Kidney epithelial cell (primary cell): ENCODE data around the gene KLHL29. TPM values are rescaled to one million over a fixed set of nuclear protein-coding genes. Genes with fewer than 3 reads are reported as not detected.

Experiments
- DNase-seq: peaks from one replicate; pipeline ENCODE4 v3.0.0-alpha.2; 2010; ENCODE audit warnings: low read depth
- H3K27me3 ChIP-seq: 2 replicates; pipeline ENCODE4 v1.6.0; 2011; ENCODE audit warnings: low read length; ENCODE audit not compliant: control insufficient read depth, insufficient read depth
- H3K36me3 ChIP-seq: 2 replicates; pipeline ENCODE4 v1.5.1; 2011; ENCODE audit warnings: low read length; ENCODE audit not compliant: control insufficient read depth, insufficient read depth
- H3K4me3 ChIP-seq: 2 replicates; pipeline ENCODE4 v1.5.1; 2011; ENCODE audit warnings: low read depth, mild to moderate bottlenecking, control low read depth, low read length
- total RNA-seq: library from RNA; depleted of rRNA; stranded (reverse); fragments of >200 nt; gene quantifications from 2 replicates; pipeline ENCODE4 v1.2.3, GENCODE V29; 2015
- TF ChIP-seq, protein P1 (sequence below): IDR thresholded peaks from 2 replicates; pipeline ENCODE4 v1.5.1; 2011; ENCODE audit warnings: mild to moderate bottlenecking, moderate library complexity, low read length, control low read depth, inconsistent platforms; ENCODE audit not compliant: insufficient read depth, poor library complexity, severe bottlenecking

The KLHL29 gene
- total RNA-seq, 1 donor from 2014 or later, result 12.4 TPM

DNA sequence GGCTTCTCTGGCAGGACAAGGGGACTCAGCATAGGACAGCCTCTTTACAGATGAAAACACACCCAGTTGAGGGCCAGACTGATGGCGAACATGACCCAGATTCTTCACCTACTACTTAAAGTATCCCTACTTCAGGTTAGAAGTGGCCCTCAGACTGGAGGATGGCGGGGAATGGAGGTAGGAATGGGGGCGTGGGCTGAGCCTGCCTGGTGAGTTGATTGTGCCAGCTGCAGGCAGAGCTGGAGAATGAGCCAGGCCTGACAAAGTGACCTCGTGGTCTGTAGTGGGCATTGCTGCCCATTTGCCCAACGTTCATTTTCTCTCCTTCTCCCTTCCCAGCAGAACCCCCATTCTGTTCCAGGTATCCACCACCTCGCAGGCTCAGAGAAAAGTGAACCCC, 186.1 kb downstream of the KLHL29 start:
- TF ChIP-seq, protein P1, sequence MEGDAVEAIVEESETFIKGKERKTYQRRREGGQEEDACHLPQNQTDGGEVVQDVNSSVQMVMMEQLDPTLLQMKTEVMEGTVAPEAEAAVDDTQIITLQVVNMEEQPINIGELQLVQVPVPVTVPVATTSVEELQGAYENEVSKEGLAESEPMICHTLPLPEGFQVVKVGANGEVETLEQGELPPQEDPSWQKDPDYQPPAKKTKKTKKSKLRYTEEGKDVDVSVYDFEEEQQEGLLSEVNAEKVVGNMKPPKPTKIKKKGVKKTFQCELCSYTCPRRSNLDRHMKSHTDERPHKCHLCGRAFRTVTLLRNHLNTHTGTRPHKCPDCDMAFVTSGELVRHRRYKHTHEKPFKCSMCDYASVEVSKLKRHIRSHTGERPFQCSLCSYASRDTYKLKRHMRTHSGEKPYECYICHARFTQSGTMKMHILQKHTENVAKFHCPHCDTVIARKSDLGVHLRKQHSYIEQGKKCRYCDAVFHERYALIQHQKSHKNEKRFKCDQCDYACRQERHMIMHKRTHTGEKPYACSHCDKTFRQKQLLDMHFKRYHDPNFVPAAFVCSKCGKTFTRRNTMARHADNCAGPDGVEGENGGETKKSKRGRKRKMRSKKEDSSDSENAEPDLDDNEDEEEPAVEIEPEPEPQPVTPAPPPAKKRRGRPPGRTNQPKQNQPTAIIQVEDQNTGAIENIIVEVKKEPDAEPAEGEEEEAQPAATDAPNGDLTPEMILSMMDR, result no peak
- no peaks in the 10 kb centered on the region for H3K27me3 ChIP-seq
- no peak for DNase-seq
- no peak overlapping the region for H3K4me3 ChIP-seq
- no peaks in the 10 kb centered on the region for H3K36me3 ChIP-seq

DNA sequence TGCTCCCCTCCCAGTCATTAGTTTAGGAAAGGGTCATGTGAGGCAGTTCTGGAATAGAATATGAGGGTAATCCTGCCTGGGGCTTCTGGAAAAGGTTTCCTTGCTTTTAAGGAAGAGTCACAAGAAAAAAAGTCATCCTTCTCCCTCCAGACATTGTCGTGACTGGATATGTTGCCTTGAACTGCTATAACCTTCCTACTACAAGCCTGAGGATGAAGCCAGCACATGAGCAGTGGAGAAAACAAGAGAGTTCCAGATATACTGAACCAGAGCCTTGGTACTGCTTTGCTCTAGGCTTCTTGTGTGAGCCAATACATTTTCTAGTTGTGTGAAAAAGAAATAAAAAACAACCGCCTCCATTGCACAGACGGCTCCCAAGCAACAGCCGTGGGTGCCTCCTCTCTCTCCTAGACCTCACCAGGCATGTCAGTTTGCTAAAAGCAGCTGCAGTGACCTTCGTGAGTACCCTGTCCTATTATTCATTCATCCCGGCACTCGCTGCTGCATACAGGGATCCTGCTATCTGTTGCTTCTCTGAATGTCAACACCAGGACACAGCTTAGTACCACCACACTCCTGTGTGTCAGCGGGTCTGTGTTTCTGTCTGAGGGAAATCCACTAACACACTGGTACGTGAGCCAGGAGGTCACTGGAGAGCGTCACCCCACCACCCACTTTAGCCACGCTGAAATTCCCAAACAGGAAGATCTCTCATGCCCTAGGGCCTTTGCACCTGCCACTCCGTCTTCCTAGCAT, 186.7 kb downstream of the KLHL29 start:
- TF ChIP-seq, protein P1, result no peak
- Histone ChIP-seq H3K36me3 (no peaks in the 10 kb centered on the region), H3K27me3 (no peaks in the 10 kb centered on the region), H3K4me3 (no peak overlapping the region)
- DNase-seq, result no peak

DNA sequence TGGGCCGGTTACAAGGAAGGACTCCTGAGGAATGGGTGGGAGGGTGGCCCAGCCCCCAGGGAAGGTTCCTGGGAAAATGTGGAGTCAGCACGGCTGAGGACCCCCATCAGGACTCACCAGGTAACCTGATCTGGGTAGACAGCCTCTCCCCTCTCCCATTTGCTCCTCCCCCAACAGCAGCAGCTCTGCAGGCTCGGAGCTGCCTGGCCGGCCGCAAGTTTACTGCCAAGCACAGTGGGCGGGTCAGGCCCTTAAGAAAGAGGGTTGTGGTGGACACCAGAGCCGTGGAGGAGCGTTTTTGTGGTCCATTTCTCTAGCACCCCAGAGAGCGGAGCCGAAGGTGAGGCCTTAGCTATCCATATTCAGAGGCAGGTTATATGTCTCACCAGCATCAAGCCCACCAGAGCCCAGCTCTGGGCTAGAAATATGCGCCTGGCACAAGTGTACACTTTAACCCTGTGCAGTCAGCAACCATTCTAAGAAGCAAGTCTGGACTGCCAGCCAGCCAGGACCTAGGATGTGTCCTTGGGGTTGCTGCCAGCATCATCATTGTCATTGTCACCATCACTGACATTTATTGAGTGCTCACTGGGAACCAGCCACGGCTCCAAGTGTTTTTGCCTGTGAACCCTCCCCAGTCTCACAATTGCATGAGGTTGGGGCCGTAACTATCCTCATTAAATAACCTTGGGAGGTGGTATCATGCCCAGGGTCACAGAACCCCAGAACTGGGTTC, 190.1 kb downstream of the KLHL29 start:
- Histone ChIP-seq H3K27me3 (no peaks in the 10 kb centered on the region), H3K4me3 (no peak overlapping the region), H3K36me3 (no peaks in the 10 kb centered on the region)
- TF ChIP-seq, protein P1, result no peak
- DNase-seq, result no peak

DNA sequence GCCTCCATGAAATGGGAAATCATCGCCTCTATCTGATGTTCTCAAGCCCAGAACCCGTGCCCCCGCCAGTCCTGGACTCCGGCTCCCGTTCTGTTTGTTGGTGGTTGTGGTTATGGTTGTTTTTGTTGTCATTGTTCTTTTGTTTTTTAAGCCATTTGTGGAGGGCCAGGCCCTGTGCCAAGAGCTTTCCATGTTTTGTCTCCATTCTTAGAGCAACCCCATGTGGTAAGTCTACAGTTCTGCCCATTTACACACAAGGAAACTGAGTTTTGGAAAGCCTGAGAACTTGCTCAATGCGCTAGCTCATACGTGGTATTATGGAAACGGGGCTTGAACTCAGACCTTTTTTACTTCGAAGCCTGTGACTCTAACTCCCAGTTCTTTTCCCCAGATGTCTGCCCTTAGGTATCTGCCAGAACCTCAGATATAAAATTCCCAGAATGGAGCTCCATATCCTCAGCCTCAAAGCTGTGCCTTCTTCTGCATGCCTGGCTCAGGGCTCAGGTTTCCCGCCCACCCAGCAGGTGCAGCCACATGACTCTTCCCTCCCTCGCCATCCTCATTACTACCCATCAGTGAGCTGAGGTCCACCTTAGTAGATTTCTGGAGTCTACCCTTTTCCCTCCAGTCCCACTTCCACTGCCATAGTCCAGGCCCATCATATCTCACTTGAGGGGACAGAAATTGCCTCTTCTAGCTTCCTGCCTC, 194.1 kb downstream of the KLHL29 start:
- Histone ChIP-seq H3K27me3 (no peaks in the 10 kb centered on the region), H3K36me3 (no peaks in the 10 kb centered on the region), H3K4me3 (no peak overlapping the region)
- TF ChIP-seq, protein P1, result no peak
- no peak for DNase-seq

DNA sequence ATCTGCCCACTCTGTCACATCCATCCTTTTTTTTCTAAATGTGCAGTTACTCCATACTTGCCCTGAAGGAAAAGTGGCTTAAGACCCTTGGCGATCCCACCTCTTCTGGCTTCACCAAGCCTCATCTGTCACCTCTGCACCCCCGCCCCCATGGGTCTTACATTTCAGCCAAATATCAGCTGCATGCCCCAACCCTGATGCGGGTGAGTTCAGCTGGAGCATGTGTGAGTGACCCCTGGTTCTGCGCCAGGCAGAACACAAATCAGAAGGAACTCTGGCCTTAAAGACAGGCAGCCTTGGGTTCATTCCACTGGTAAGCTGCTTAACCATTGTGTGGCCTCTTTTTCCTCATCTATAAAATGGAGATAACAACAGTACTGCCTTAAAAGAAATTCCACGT, 194.7 kb downstream of the KLHL29 start:
- Histone ChIP-seq H3K4me3 (no peak overlapping the region), H3K27me3 (no peaks in the 10 kb centered on the region), H3K36me3 (no peaks in the 10 kb centered on the region)
- TF ChIP-seq, protein P1, result no peak
- no peak for DNase-seq
